GM21381 (cell line): ENCODE data around the gene TFF2.

Experiments used
- ATAC-seq: cut with Tn5 transposase; IDR thresholded peaks from one replicate; pipeline ENCODE4 v1.9.1; 2021; ENCODE audit warnings: mild to moderate bottlenecking, moderate library complexity; ENCODE audit not compliant: unreplicated experiment

Gene TFF2

DNA sequence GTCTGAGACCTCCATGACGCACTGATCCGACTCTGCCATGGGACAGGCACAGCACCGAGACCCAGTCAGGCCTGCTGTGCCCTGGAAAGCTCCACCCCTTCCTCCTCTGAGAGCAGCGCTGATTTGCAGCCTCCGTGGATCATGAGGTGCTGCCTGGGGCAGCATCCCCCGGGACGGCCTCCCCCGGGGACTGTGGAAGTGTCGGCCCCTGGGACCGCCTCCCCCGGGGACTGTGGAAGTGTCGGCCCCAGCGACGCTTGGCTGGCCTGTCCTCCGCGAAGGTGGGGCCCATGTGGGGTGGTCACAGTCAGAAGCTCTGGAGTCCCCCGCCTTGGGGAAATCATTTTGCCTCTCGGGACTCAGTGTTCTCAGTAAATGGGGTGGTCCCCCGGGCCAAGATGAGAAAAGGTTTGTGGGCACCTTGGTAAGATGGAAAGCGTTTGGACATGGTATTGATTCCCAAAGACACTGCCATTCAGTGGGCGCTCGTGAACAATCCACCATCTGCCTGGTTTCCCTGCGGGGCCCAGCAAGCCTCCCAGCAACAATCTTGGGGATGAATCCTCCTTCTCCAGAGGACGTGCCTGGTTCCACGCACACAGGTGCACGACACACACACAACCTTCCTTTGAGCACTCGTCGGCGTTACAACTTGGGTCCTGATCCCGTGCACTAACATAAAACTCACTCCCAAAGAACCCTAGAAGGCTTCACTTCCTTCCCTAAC lies 3.0 kb downstream of the TFF2 start:
- ATAC-seq: no peak

DNA sequence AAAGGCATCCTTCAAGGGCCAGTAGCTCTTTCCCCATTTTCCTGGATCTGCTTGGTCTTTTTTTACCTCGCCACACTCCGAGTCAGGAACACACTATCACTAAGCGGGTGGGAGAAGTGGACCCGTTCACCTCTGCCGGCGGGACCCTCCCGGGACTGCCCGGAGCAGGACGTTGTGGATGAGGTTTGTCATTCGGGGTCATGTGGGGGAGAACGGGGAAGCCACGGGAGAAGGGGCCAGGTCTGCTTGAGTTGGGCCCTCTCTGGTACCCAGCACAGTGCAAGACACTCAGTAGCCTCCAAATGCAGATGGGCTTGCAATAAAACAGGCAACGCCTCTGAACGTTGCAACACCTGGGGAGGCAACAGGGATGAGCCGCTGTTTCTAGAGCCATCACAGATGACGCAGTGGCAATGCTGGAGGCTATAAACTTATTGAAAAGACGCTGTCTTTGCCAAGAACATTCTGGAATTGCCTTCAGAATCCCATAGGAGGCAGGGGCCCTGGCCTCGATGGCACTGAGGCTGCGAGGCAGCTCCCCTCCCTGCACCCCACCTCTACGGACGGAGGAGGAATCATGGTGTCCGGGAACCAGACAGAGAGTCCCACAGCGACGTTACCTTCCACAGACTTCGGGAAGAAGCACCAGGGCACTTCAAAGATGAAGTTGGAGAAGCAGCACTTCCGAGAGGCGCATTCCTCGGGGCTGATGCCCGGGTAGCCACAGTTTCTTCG lies 3.8 kb downstream of the TFF2 start:
- ATAC-seq: no peak

DNA sequence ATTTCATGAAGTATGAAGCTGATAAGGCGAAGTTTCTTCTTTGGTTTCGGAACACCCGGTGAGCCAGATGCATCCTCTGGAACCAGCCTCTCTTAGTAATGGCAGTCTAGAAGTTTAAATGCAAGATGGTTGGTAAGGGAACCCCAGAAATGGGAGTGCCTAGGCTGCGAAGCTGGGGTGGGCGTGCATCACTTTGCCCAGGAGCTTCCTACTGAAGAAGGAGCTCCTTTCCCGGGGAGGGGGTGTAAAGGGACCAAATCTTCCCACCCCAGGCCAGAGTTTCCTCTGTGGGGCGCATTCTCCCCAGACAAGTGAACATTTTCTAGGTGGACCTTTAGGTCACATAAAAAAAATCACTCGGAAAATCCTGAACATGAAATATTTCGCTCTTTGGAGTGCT lies 4.4 kb downstream of the TFF2 start:
- ATAC-seq: no peak

DNA sequence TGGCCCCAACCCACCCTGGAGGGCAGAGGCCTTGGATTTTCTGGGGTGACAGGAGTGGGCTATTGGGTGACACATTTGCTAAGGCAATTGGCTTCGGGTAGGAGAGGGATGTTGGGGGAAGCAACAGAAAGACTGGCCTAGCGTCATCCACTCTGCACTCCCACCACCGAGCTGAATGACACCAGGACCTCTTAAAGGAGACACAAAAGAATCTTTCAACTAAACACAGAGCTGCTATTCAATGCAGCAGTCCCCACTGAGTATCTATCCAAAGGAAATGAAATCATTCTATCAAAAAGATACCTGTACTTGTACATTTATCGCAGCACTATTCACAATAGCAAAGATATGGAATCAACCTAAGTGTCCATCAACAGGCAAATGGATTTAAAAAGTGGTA lies 6.2 kb downstream of the TFF2 start:
- ATAC-seq: no peak

DNA sequence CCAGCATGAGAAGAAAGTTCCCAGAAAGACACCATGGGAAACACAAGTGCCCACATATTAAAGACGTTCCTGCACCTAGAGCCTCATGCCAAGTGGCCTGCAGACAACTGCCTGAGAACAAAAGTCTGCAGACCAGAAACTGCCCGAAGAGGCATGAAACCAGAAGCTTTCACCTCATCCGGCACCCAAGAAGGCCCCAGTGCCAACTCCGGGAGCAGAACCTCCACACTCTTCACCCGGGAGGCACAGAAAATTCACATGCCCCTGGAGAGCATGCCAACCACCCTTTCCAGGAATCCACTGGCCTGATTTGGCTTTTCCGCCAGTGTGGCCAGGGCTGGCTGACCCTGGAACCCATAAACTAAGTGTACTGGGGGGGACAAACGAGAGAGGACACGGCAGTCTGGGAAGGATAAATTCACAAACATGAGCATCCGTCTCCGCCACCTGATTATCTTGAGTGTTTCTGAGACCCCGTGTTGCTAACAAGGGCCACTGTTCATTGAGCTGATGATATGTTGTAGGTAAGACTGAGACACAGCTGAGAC lies 6.8 kb downstream of the TFF2 start:
- ATAC-seq: no peak

DNA sequence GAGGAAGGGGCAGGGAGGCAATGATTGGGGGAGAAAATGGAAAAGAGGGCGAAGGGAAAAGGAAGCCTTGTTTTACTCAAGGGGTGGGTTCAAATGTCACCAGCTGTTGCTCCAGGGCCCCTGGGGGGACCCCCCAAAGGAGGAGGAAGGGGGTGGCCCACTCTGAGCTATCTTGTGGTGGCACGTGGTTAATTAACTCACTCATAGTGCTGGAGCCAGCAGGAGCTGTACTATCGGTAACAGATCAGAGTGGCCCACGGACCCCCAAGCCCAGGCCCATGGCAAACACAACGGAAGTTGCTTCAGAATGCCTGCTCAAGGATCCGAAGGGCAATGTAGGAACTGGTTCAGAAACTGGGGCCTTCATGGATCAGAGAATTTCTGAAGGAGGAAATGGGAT lies 7.2 kb downstream of the TFF2 start:
- ATAC-seq: no peak

DNA sequence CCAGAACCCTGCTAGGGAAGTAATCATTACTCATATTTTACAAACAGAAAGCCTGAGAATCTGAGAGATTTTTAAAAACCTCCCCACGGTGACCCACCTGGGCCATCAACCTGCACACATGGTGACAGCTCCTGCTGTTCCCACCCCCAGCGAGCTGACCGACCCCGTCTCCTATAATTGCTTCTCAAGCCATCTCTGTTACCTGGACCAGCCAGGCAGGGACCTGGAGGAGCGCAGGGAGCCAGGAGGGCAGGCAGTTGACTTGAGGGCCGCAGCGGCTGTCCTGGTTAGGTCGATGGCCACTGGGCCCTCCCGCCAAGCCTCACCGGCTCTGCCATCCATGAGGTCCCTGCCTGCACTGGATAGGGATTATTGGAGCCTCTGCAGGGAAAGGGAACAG lies 7.7 kb downstream of the TFF2 start:
- no peak for ATAC-seq

DNA sequence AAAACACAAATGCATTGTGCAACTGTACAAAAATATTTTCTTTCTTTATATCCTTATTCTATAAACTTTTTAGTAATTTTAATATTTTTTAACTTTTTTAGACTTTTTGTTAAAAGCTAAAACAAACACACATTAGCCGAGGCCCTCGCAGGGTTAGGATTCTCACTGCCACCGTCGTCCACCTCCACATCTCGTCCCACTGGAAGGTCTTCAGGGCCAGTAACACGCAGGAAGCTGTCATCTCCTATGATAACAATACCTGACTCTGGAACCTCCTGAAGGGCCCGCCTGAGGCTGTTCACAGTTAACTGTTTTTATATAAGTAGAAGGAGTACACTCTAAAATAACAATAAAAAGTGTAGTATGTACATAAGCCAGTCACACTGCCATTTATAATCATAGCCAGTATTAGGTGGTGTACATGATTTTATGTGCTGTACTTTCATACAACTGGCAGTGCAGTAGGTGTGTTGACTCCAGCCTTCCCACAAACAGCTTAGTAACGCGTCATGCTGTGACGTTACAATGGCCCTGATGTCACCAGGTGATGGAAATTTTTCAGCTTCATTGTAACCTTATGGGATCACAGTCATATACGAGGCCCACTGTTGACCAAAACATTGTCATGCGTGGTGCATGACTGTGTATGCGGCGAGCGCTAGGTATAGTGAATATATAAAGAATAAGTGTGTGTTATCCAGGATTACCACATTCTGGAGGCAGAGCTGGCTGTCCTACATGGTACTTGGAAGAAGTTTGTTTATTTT lies 8.8 kb downstream of the TFF2 start:
- ATAC-seq: no peak

DNA sequence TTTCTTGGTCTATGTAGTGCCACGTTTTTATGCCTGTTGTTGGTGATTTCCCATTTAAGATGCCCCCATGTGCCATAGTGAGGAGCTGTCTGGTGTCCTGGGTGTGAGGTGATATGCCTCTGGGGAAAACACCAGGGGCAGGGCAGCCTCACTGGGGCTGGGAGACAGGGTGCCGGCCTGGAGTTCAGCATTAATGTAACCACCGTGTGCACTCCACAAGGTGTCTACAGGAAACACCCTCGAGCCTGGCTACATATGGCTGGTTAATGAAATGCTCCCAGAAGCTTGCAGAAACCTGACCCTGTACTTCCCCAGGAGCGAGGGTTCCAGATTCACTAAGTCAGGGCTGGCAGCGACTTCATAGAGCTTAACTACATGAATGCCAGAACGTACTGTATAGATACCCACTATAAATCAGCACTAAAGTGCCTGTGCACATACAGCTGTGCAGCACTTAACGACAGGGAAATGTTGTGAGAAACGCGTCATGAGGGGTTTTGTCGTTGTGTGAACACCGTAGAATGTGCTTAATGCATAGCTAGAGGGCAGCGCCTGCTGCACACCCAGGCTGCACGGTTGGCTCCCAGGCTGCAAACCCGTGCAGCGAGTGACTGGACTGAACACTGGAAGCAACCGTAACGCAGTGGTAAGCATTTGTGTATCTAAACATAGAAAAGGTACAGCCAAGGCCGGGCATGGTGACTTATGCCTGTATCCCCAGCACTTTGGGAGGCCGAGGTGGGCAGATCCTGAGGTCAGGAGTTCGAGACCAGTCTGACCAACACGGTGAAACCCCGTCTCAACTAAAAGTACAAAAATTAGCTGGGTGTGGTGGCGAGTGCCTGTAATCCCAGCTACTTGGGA lies 10.4 kb downstream of the TFF2 start:
- no peak for ATAC-seq

DNA sequence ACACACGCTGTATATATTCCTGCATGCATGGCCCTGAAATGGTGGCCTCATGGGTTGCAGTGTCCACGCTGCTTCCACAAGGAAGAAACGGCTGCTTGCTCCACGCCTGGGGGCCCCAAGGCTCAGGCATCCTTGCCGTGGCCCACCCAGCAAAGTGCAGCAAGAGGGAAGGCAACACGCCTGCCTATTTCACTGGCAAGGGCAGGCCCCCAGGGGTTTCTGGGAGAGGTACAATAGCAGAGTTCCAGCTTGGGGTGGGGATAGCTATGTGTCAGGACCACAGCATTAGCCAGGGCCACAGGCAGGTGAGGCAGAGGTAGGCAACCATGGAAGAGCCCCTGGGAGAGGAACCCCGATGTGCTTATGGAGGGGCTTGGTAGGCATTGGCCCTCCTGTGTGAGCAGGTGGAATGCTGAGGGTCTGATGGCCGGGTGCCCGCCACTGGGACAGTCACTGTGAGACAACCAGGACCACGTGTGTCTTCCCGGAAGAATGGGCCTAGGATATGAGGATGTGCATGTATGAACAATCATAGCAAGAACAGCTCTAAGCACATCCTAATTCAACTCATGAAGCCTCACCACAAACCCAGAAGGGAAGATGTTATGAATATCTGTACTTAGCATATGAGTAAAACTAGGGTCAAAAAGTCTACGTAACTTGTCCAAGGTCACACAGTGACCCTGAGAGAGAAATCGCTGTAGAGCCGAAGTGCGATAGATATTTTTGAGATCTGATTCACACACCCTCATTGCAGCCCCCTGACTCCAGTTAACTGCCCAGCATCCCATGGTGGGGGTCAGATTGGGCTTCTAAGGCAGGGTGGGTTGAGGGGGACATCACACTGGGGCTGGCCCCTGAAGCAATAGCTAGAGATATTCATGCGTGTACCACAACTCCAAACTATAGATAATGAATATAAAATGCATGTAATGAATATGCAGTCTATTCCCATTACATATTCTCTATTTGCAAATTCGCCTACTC lies 11.8 kb downstream of the TFF2 start:
- no peak for ATAC-seq

DNA sequence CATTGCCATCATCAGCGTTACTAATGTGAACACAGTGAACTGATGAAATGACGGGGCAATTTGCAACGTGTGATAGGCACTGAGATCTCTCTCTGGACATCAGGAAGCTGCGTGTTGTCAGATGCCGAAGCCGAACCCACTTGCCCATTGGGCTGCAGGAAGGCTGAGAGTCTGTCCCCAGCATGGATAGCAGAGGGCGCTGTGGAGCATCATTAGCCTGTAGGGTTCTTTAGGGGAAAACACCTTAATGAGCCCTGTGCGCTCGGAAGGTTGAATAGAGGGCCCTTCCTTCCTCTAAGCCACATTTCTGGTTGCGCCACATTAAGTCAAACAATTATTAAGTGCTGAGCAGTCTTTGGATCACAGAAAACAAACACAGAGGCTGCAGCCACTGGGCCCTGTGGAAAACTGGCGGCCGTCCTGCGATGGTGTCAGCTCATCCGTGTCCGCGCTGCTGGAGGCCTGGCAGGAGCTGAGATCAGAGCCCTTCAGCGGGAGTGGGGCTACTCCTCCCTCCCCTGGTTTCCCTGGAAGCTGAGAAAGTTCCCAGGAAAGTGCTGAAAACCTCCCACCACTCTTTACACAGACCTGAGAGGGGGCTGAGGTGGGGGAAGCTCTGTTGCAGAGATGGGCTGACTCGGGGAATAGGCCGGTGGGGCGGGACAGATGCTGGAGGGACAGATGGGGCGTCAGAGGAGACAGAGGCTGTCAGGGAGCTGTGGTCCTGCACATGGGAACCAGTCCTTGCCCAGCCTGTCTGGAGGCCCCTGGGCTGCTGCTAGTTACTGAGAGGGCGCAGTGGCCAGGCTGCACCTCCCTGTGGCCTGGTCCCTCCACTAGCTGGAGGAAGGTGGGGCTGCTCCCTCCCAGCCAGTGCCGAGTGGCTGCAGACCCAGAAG lies 12.7 kb downstream of the TFF2 start:
- no peak for ATAC-seq

DNA sequence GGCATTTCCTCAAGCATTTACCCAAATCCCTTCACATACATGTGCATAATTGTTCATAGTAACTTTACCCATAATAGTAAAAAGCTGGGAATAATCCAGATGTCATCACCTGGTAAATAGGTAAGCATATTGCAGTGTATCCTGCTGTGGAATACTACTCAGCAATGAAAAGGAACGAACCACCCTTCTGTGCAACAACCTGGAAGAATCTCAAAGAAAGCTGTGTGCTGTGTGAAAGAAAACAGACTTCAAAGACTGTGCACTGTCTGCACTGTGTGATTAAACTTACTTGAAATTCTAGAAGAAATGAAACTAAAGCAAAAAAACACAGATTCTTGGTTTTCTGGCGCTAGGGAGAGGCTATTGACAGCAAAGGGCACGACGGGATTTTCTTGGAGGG lies 13.5 kb downstream of the TFF2 start:
- ATAC-seq: no peak

DNA sequence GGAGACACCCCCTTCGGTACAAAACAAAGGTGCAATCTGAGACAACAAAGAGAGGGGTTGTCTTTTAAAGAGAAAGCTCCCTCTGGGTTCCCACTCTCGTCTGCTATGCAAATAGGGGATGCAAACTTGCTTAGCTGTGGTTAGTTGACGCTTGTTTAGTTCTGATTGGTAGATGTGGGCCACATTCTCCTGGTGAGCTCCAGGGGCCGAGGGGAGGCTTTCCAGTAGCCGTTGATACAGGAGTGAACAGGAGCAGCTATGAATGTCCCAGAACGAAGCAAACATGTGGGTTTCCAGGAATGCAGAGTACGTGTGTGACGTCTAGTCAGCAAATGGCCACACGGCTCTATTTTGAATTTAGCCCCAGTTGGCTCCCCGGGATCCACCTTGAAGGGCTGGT lies 14.7 kb downstream of the TFF2 start:
- no peak for ATAC-seq

DNA sequence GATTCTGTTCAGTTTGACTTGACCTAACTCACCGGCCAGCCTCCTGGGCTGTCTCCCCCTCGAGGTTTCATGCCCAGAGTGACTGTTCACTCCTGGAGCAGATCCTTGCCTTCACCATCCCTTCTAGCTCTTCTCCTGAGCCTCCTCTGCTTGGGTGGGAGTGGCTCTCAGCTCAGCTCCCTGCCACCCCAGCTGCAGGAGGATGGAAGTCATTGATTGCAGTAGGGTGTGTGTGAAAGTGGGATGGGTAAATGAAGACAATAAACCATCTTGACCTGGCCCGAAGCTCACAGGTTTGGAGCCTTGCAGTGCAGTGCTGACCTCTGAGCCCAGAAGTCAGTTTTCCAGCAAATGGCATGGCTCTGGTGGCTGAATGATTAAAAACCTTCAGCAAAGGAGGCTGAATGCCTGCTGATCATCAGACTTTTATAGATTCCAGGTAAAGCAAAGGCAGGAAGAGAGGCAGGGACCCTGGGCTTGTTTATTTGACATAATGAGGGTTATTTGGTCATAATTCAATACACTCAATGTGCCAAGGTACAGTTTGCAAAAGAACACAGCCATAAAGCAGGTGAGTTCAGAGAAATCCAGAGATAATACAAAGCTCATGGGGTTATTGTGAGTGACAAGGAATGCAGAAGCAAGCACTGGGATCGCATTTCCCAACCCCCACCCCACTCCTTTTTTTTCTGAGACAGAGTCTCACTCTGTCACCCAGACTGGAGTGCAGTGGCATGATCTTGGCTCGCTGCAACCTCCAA lies 18.1 kb downstream of the TFF2 start:
- no peak for ATAC-seq

DNA sequence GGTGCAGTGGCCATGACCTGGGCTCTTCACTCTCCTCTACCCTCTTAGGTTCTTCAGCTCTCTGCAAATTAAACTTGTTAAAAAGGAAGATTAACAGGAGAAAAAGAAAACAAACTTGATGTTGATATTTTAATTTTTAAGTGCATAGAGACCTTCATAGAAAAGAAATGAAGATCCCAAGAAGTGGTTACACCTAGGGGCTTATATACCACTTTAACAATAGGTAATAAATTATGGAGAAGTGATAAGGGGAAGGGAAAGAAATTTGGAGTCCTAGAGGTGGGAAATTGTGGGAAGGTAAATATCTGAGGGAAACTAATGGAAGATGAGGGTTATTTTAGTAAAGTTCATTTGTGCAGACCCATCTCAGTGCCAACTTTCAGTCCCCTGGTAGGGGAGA lies 19.1 kb downstream of the TFF2 start:
- no peak for ATAC-seq

DNA sequence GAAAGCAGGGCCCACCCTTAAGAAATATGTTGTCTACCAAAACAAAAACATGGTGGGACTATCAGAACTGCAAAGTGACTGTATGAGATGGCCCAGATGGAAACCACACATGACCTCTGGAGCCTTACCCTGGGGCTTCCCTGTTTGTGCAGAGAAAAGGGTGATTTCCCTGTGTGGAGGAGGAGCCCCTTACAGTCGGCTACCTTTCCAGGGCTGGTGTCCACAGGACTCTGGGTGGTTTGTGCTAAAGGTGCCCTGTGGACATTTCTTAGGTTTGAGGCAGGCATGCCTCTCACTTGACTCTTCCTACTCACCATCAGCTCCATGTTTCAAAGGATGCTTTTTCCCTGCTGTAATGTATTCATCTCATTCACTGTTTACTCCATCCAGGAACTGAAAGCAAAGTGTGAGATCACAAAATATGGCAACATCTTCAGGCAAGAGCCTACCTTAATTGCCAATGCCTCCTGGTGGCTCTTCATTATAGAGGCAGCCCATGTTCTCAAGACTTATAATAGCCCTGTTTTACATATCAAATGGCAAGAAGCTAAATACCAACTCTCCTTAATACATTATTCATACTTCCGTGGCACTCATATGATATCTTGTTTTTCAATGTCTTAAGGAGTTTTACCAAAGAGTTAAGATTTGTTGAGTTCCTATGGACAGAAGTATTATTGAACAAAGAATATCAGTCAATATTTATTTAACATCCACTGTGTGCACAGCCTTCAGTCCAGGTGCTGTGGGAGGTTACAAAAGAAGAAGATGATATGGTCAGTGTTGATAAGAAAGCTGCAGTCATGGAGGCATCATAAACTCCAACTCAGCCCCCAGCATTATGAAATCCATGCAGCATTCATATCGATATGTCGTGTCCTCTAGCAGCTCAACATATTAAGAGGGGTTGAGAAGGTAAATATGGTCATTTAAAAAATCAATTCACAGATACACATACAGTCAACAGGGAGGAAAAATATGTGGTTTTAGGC lies 20.1 kb downstream of the TFF2 start:
- ATAC-seq: no peak

DNA sequence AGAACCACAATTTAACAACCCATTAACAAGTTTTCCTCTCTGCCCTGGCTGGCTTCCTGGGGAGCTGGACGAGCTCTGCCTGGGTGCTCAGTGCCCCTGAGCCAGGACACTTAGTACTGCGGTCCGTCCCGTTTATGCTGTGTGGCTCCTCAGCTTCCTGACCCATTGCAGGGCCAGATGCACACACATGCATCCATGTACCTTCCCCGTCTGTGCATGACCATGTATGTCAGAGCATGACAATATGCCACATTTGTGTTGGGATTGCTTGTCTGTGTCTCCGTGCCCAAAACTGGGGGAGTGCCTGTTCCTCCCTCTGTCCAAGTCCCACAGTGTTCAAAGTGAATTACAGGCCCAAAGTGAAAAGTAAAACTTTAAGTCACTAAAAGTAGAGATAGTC lies 25.9 kb downstream of the TFF2 start:
- no peak for ATAC-seq
